Measurements from ENCODE around the gene LIMS2. TPM values are rescaled to one million over a fixed set of nuclear protein-coding genes. Genes with fewer than 3 reads are reported as not detected.

The LIMS2 gene
- total RNA-seq, 4 donors from 2014 or later = 99.2 to 342 (median 175) TPM

GRCh38 chr2:127701651-127702394, 26.5 kb upstream of the LIMS2 start:
- DNase-seq (ENCODE audit: extremely low spot score) = no peak
- whole genome bisulfite sequencing = no CpG with 5 or more reads among the region's 108 CpGs
- TF ChIP-seq EP300 (IDR thresholded peaks at IDR 0.05) (no peak), POLR2AphosphoS5 (IDR thresholded peaks at IDR 0.05) (peak; percentile 58 to 68), CTCF (IDR thresholded peaks at IDR 0.05) (peak in 1 of 3 experiments; percentile 52)
- peaks cover 0 to 18% (median 12%) of the 10 kb centered on the region in 4 donors for H3K36me3 ChIP-seq
- peak overlapping the region; percentile 79 to 95 (median 82) for H3K4me3 ChIP-seq
- H3K9me3 ChIP-seq = no peaks in the 10 kb centered on the region
- H3K27me3 ChIP-seq = no peaks in the 10 kb centered on the region
- peaks cover 36 to 47% (median 42%) of the 10 kb centered on the region in 4 donors for H3K4me1 ChIP-seq
- intact Hi-C loops (cut with DNase I) = loop anchor here (5.0 kb wide), 1 partner anchor 105 kb away; no protein-coding TSS in a partner anchor
- peak overlapping the region; percentile 91 to 98 (median 97) for H3K27ac ChIP-seq (replicated peaks in 1 of 4)

- Histone ChIP-seq H3K9me3 (no peaks in the 10 kb centered on the region), H3K4me1 (peaks cover 36 to 47% (median 42%) of the 10 kb centered on the region in 4 donors), H3K27ac (replicated peaks in 1 of 4) (peak within 1 kb of the TSS; percentile 91 to 98 (median 97)), H3K27me3 (no peaks in the 10 kb centered on the region), H3K36me3 (peaks cover 0 to 12% (median 6%) of the 10 kb centered on the region in 4 donors), H3K4me3 (peak within 1 kb of the TSS; percentile 79 to 95 (median 82))
- peak in 1 of 3 experiments; percentile 9 for TF ChIP-seq CTCF (IDR thresholded peaks at IDR 0.05)
- TF ChIP-seq POLR2AphosphoS5 (IDR thresholded peaks at IDR 0.05) = peak; percentile 84 to 90
- no peak for TF ChIP-seq EP300 (IDR thresholded peaks at IDR 0.05)
- peak; percentile 57 for TF ChIP-seq POLR2A (IDR thresholded peaks at IDR 0.05; ENCODE audit: low read depth)
- intact Hi-C loops (cut with DNase I) = loop anchor here (5.0 kb wide), 1 partner anchor 106 kb away; no protein-coding TSS in a partner anchor
- whole genome bisulfite sequencing = 1% methylated on average over 15 of the region's 44 CpGs
- DNase-seq (ENCODE audit: extremely low spot score) = peak; percentile 98
Measured at GRCh38 chr2:127701193-127701650, 25.9 kb upstream of the LIMS2 start, which contains the start of gene SFT2D3. TSS of gene SFT2D3 (plus strand) at chr2:127701497. CDS start at chr2:127701529, 32 bp downstream.

GRCh38 chr2:127700527-127701192, 25.3 kb upstream of the LIMS2 start:
- 48% methylated on average over 17 of the region's 17 CpGs for WGBS
- TF ChIP-seq EP300 (IDR thresholded peaks at IDR 0.05) (no peak), POLR2AphosphoS5 (IDR thresholded peaks at IDR 0.05) (no peak), POLR2A (IDR thresholded peaks at IDR 0.05; ENCODE audit: low read depth) (no peak), CTCF (IDR thresholded peaks at IDR 0.05) (no peak)
- peak overlapping the region; percentile 91 to 98 (median 97) for H3K27ac ChIP-seq (replicated peaks in 1 of 4)
- H3K36me3 ChIP-seq = peaks cover 0 to 7% (median 1%) of the 10 kb centered on the region in 4 donors
- peaks cover 36 to 49% (median 45%) of the 10 kb centered on the region in 4 donors for H3K4me1 ChIP-seq
- no peak for DNase-seq (ENCODE audit: extremely low spot score)
- H3K9me3 ChIP-seq = no peaks in the 10 kb centered on the region
- H3K4me3 ChIP-seq = peak overlapping the region; percentile 79 to 95 (median 82)
- no peaks in the 10 kb centered on the region for H3K27me3 ChIP-seq
- intact Hi-C loops (cut with DNase I) = loop anchor here (5.0 kb wide), 1 partner anchor 107 kb away; no protein-coding TSS in a partner anchor

GRCh38 chr2:127698553-127699355, 23.4 kb upstream of the LIMS2 start:
- Histone ChIP-seq H3K27me3 (no peaks in the 10 kb centered on the region), H3K9me3 (no peaks in the 10 kb centered on the region), H3K4me1 (peaks cover 29 to 40% (median 35%) of the 10 kb centered on the region in 4 donors), H3K36me3 (no peaks in the 10 kb centered on the region), H3K27ac (replicated peaks in 1 of 4) (no peak overlapping the region), H3K4me3 (no peak overlapping the region)
- no peak for TF ChIP-seq POLR2AphosphoS5 (IDR thresholded peaks at IDR 0.05)
- TF ChIP-seq CTCF (IDR thresholded peaks at IDR 0.05) = no peak
- TF ChIP-seq EP300 (IDR thresholded peaks at IDR 0.05) = no peak
- no peak for TF ChIP-seq POLR2A (IDR thresholded peaks at IDR 0.05; ENCODE audit: low read depth)
- intact Hi-C loops (cut with DNase I) = loop anchor here (5.0 kb wide), 2 partner anchors 106 to 191 kb away; no protein-coding TSS in a partner anchor
- DNase-seq (ENCODE audit: extremely low spot score) = no peak
- WGBS = 92% methylated on average over 26 of the region's 27 CpGs
